H1 (cell line): ENCODE results near the gene COL10A1. TPM values are rescaled to one million over a fixed set of nuclear protein-coding genes. Genes with fewer than 3 reads are reported as not detected.

ENCODE experiments used
- CTCF ChIA-PET: fragments of 300-600 bp; sonication (Branson Sonifier 250); formaldehyde crosslinking; loops from one replicate; lab custom pipeline; 2021; ENCODE audit not compliant: partially characterized antibody; lab: Charles Lee
- POLR2A ChIA-PET: fragments of 300-600 bp; sonication (Branson Sonifier 250); formaldehyde crosslinking; loops from one replicate; lab custom pipeline; 2021; ENCODE audit warnings: inconsistent platforms; ENCODE audit not compliant: partially characterized antibody; lab: Charles Lee
- DNase-seq, 2 experiments: peaks; one replicate each; pipeline versions ENCODE4 v3.0.0 to v3.0.0-alpha.2; 2010 to 2022; ENCODE audit warnings: low spot score in 2 of 2, low read depth in 1 of 2, mixed read lengths in 1 of 2
- FAIRE-seq: peaks from 2 replicates; lab custom pipeline; 2011; peaks lifted over from hg19 to GRCh38; lab: Jason Lieb, UNC
- H2AFZ ChIP-seq: 2 replicates; pipeline ENCODE4 v1.8.1; 2012; ENCODE audit warnings: low read length, inconsistent platforms
- H2AK5ac ChIP-seq: 2 replicates; pipeline ENCODE4 v1.6.1; 2013; ENCODE audit warnings: low read depth, low read length
- H2BK120ac ChIP-seq: replicated peaks from 2 replicates; pipeline ENCODE3; 2013; ENCODE audit warnings: low read depth, low read length, inconsistent platforms
- H2BK12ac ChIP-seq: 2 replicates; pipeline ENCODE4 v1.6.1; 2013; ENCODE audit warnings: low read depth, low read length
- H2BK15ac ChIP-seq: 2 replicates; pipeline ENCODE4 v1.6.1; 2013; ENCODE audit warnings: low read length
- H2BK20ac ChIP-seq: 2 replicates; pipeline ENCODE4 v1.6.1; 2013; ENCODE audit warnings: low read length
- H2BK5ac ChIP-seq: 2 replicates; pipeline ENCODE4 v1.6.1; 2013; ENCODE audit warnings: low read depth, low read length
- H3K14ac ChIP-seq: 2 replicates; pipeline ENCODE4 v1.6.1; 2013; ENCODE audit warnings: inconsistent platforms; ENCODE audit not compliant: insufficient read length
- H3K18ac ChIP-seq: 2 replicates; pipeline ENCODE4 v1.6.1; 2013; ENCODE audit warnings: low read length; ENCODE audit errors: extremely low read depth
- H3K23ac ChIP-seq: 2 replicates; pipeline ENCODE4 v1.6.1; 2013; ENCODE audit warnings: inconsistent platforms; ENCODE audit not compliant: insufficient read length
- H3K23me2 ChIP-seq: 2 replicates; pipeline ENCODE4 v1.6.1; 2013; ENCODE audit warnings: low read depth, low read length
- H3K27ac ChIP-seq: 2 replicates; pipeline ENCODE4 v1.6.1; 2011; ENCODE audit warnings: low read depth, low read length, inconsistent platforms
- H3K27me3 ChIP-seq, 4 experiments: replicated peaks in 1 of 4; 1 replicate in 1 of 4; 2 replicates in 3 of 4; pipeline versions ENCODE4 v1.6.1 to v1.8.1; 2011 to 2013; ENCODE audit warnings: low read length in 3 of 4, mild to moderate bottlenecking in 3 of 4, inconsistent platforms in 2 of 4, mixed read lengths in 2 of 4, moderate library complexity in 1 of 4; ENCODE audit not compliant: control insufficient read depth in 3 of 4, insufficient read depth in 3 of 4; ENCODE audit errors: extremely low read depth in 1 of 4
- H3K36me3 ChIP-seq, 4 experiments: 2 replicates each; pipeline versions ENCODE4 v1.6.1 to v1.8.1; 2011 to 2013; ENCODE audit warnings: mild to moderate bottlenecking in 4 of 4, low read length in 3 of 4, moderate library complexity in 2 of 4, control low read depth in 1 of 4, inconsistent platforms in 1 of 4; ENCODE audit not compliant: insufficient read depth in 4 of 4, control insufficient read depth in 2 of 4
- H3K4ac ChIP-seq: replicated peaks from 2 replicates; pipeline ENCODE3; 2013; ENCODE audit warnings: low read length, low read depth, mixed read lengths, inconsistent platforms; ENCODE audit not compliant: insufficient read length
- H3K4me1 ChIP-seq, 4 experiments: replicated peaks in 1 of 4; 1 replicate in 1 of 4; 2 replicates in 3 of 4; pipeline versions ENCODE4 v1.6.1 to v1.8.1; 2011 to 2013; ENCODE audit warnings: low read length in 3 of 4, inconsistent platforms in 2 of 4, mixed read lengths in 1 of 4; ENCODE audit not compliant: insufficient read depth in 4 of 4, control insufficient read depth in 3 of 4
- H3K4me2 ChIP-seq, 2 experiments: 2 replicates each; pipeline versions ENCODE4 v1.6.1 to v1.8.1; 2011 to 2013; ENCODE audit warnings: low read depth in 2 of 2, low read length in 2 of 2, control low read depth in 1 of 2, inconsistent platforms in 1 of 2, mild to moderate bottlenecking in 1 of 2; ENCODE audit not compliant: insufficient read depth in 1 of 2
- H3K4me3 ChIP-seq, 4 experiments: fragments of 200-600, 300-600 bp in 1 of 4; sonication (generic), shearing (Covaris generic), sonication (Bioruptor Twin) in 1 of 4; 2 replicates each; pipeline versions ENCODE4 v1.5.1 to v1.8.1; 2011 to 2016; ENCODE audit warnings: low read length in 4 of 4, low read depth in 3 of 4, control low read depth in 2 of 4, inconsistent platforms in 2 of 4, mild to moderate bottlenecking in 2 of 4, mixed read lengths in 1 of 4, moderate library complexity in 1 of 4; ENCODE audit not compliant: insufficient read depth in 2 of 4; ENCODE audit errors: extremely low read depth in 1 of 4
- H3K56ac ChIP-seq: replicated peaks from 2 replicates; pipeline ENCODE3; 2013; ENCODE audit warnings: low read depth, mild to moderate bottlenecking, mixed read lengths, low read length, inconsistent platforms; ENCODE audit not compliant: insufficient read length
- H3K79me1 ChIP-seq: 2 replicates; pipeline ENCODE4 v1.6.1; 2013; ENCODE audit warnings: low read depth, low read length, control low read depth
- H3K79me2 ChIP-seq, 2 experiments: 2 replicates each; pipeline versions ENCODE4 v1.6.1 to v1.8.1; 2012 to 2013; ENCODE audit warnings: low read length in 2 of 2, mild to moderate bottlenecking in 2 of 2, inconsistent platforms in 1 of 2; ENCODE audit not compliant: insufficient read depth in 2 of 2, control insufficient read depth in 1 of 2
- H3K9ac ChIP-seq, 4 experiments: replicated peaks in 1 of 4; 1 replicate in 1 of 4; 2 replicates in 3 of 4; pipeline versions ENCODE4 v1.6.1 to v1.8.1; 2011 to 2013; ENCODE audit warnings: low read depth in 3 of 4, low read length in 3 of 4, control low read depth in 2 of 4, mild to moderate bottlenecking in 2 of 4, moderate library complexity in 2 of 4, inconsistent platforms in 1 of 4; ENCODE audit errors: extremely low read depth in 1 of 4
- H3K9me3 ChIP-seq, 2 experiments: 2 replicates each; pipeline versions ENCODE4 v1.6.1 to v1.8.1; 2012 to 2013; ENCODE audit warnings: mild to moderate bottlenecking in 2 of 2, moderate library complexity in 2 of 2, control low read depth in 1 of 2, inconsistent platforms in 1 of 2, low read depth in 1 of 2, low read length in 1 of 2, mixed read lengths in 1 of 2; ENCODE audit not compliant: insufficient read depth in 2 of 2
- H4K20me1 ChIP-seq, 2 experiments: replicated peaks in 1 of 2; 2 replicates each; pipeline versions ENCODE3 to v1.8.1; 2011 to 2013; ENCODE audit warnings: inconsistent platforms in 2 of 2, low read length in 2 of 2, mild to moderate bottlenecking in 1 of 2; ENCODE audit not compliant: insufficient read depth in 2 of 2, control insufficient read depth in 1 of 2
- H4K5ac ChIP-seq: 2 replicates; pipeline ENCODE4 v1.6.1; 2013; ENCODE audit warnings: low read length, low read depth, mixed read lengths, inconsistent platforms; ENCODE audit not compliant: insufficient read length
- H4K8ac ChIP-seq: 2 replicates; pipeline ENCODE4 v1.8.0; 2013; ENCODE audit warnings: mild to moderate bottlenecking, moderate library complexity, low read length, inconsistent platforms; ENCODE audit not compliant: insufficient read depth; ENCODE audit errors: extremely low read depth
- H4K91ac ChIP-seq: replicated peaks from 2 replicates; pipeline ENCODE3; 2013; ENCODE audit warnings: low read length, mixed read lengths, inconsistent platforms; ENCODE audit not compliant: insufficient read length
- CBX8 ChIP-seq: fragments of 300-800, 300-1000 bp; sonication (generic); IDR thresholded peaks from 2 replicates; pipeline ENCODE4 v1.7.1; 2016; ENCODE audit warnings: low read depth, low read length, borderline replicate concordance
- EZH2 ChIP-seq: fragments of 200-600 bp; sonication (generic); IDR thresholded peaks from 2 replicates; pipeline ENCODE4 v1.7.1; 2012; ENCODE audit warnings: low read depth, mild to moderate bottlenecking, moderate library complexity, low read length, inconsistent platforms; ENCODE audit not compliant: severe bottlenecking
- KDM1A ChIP-seq: fragments of 200-600, 300-600 bp; sonication (generic); IDR thresholded peaks from 2 replicates; pipeline ENCODE4 v1.7.1; 2016; ENCODE audit warnings: mild to moderate bottlenecking, low read length, borderline replicate concordance
- MAFK ChIP-seq: IDR thresholded peaks from 2 replicates; pipeline ENCODE4 v1.6.1; 2012; ENCODE audit warnings: low read depth, mild to moderate bottlenecking, improper control_type of control experiment, low read length
- RAD21 ChIP-seq, 2 experiments: IDR thresholded peaks in 1 of 2; conservative IDR thresholded peaks in 1 of 2; 2 replicates each; pipeline ENCODE4 v1.6.1; 2011; ENCODE audit warnings: low read depth in 2 of 2, low read length in 2 of 2, improper control_type of control experiment in 1 of 2, inconsistent platforms in 1 of 2, mild to moderate bottlenecking in 1 of 2, moderate library complexity in 1 of 2
- WGBS, 2 experiments: shearing (Covaris generic) in 1 of 2; methylation state at CpG; one replicate each; pipeline versions ENCODE4 v1.1.6 to v1.1.7; 2013 to 2015; ENCODE audit warnings: low lambda C conversion rate in 2 of 2, mixed read lengths in 2 of 2, inconsistent platforms in 1 of 2, low coverage in 1 of 2, missing lambda C conversion rate in 1 of 2; ENCODE audit not compliant: insufficient replicate concordance in 2 of 2, insufficient coverage in 1 of 2, insufficient read length in 1 of 2; ENCODE audit errors: extremely low coverage in 1 of 2, missing lambda C conversion rate in 1 of 2; 5-methylcytosine and 5-hydroxymethylcytosine counted together
- polyA plus RNA-seq, 7 experiments: library from polyadenylated mRNA; depleted of rRNA in 3 of 7; stranded (reverse) in 5 of 7; unstranded in 2 of 7; fragments of >200 nt in 5 of 7; fragments of 200-250 nt in 2 of 7; gene quantifications; 1 replicate in 5 of 7; 2 replicates in 1 of 7; 4 replicates in 1 of 7; pipeline versions ENCODE4 v1.2.1 to v1.2.3, GENCODE V29; 2011 to 2013; ENCODE audit warnings: missing spikeins in 2 of 7, mixed read lengths in 2 of 7
- total RNA-seq: library from RNA; stranded (reverse); fragmentation: NEBNext Ultra II Directional; extraction: Animal tissue kit (Norgen Biotek cat#: 25700); gene quantifications from 2 replicates; pipeline ENCODE4 v1.2.1, GENCODE V29; 2021

Gene COL10A1
- total and polyA plus RNA-seq, 2 of the 8 experiments (the other 6 are each of a cell fraction or from before 2014, with no cell fraction given), result not detected

DNA sequence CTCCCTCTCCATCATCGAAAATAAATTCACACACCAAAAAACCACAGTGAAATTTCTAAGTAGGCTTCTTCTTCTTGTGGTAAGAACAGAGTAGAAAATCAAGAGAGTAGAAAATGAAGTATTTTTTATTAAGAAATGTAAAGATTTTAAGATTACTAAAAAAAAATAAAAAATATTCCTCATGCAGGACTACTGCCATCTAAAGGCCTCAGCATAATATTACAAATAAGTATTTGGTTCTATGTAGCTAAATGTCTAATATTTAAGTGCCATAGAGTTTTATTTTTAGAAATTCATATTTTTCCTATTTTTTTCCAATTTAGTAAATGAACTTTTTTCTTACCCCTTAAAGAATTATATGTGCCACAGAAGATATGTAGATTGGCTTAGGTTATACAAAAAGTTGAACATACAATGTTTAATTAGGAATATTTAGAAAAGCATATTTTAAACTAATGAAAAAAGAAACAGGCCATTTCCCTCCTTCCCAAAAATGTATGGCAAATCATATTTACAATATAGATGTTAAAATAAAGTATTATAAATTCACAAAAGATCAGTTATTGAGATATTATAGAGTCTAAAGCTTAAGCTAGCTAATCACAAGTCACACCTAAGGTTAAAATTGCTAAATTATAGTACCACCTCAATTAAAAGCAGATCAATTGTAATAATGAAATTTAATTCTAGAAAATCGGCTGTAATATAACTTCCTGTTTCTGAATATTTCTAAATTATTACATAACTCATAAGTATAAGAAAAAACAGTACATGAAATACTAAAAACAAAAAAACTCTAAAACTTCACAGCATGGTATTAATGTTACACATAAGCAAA, 28.7 kb downstream of the COL10A1 start:
- H3K9ac ChIP-seq, result no peak overlapping the region
- CTCF ChIA-PET, result interaction anchor here (0.7 to 2.6 kb wide), 19 partner anchors 9 to 388 kb away, joined by 3 to 19 read pairs (median 4); partner anchors contain the start of gene FRK

More for the DNA sequence above, 28.7 kb downstream of the COL10A1 start:
- Histone ChIP-seq H4K8ac (no peak overlapping the region), H3K18ac (no peak overlapping the region), H4K20me1 (no peaks in the 10 kb centered on the region), H2BK120ac (no peak overlapping the region), H3K14ac (no peak overlapping the region), H2BK5ac (no peak overlapping the region), H3K79me1 (no peaks in the 10 kb centered on the region; the same call in 1 of the 2 replicates), H3K79me2 (peaks cover 0 to 10% of the 10 kb centered on the region in 2 experiments; a peak in 2 of 4 replicates), H2BK12ac (no peak overlapping the region), H3K4ac (no peak overlapping the region), H2AFZ (no peak overlapping the region), H3K23ac (no peak overlapping the region), H3K36me3 (peaks cover 0 to 4% (median 0%) of the 10 kb centered on the region in 4 experiments; a peak in 2 of 8 replicates), H4K91ac (no peak overlapping the region), H3K27ac (no peak overlapping the region), H2BK20ac (no peak overlapping the region), H3K9me3 (peaks cover 13 to 16% of the 10 kb centered on the region in 2 experiments; a peak in 3 of 4 replicates), H2BK15ac (no peak overlapping the region), H3K4me3 (no peak overlapping the region), H2AK5ac (no peak overlapping the region), H3K56ac (no peak overlapping the region), H4K5ac (no peak overlapping the region), H3K4me1 (peaks cover 0 to 11% (median 3%) of the 10 kb centered on the region in 4 experiments; a peak in 4 of 7 replicates), H3K4me2 (no peak overlapping the region), H3K23me2 (peaks cover 5% of the 10 kb centered on the region), H3K27me3 (no peaks in the 10 kb centered on the region)
- no peak for FAIRE-seq
- WGBS, 2 experiments, result 66% methylated on average over 2 of the region's 2 CpGs; no CpG with 5 or more reads in 1 of the 2 experiments
- DNase-seq, result no peak
- POLR2A ChIA-PET, result no interaction called here
- TF ChIP-seq KDM1A, result no peak
- TF ChIP-seq RAD21 (IDR thresholded peaks at IDR 0.05 in 1 of 2, conservative IDR thresholded peaks at IDR 0.05 in 1 of 2; ENCODE audit: low read depth in 2 of 2, low read length in 2 of 2), result peak in 1 of 2 experiments; percentile 27; a peak in 1 of 4 replicates
- TF ChIP-seq MAFK, result no peak
- no peak for TF ChIP-seq CBX8
- TF ChIP-seq EZH2, result no peak
